Neutrophil (primary cell): ENCODE results near the gene GALNT8.
"Not testable (repeated sequence)": the region's sequence is repeated elsewhere in the genome, so short reads cannot be mapped to it uniquely, and the experiment has no call there.

ENCODE experiments used
- H3K27ac ChIP-seq: fragments of 200-600 bp; sonication (generic); 2 replicates; pipeline ENCODE4 v1.5.1; 2016; ENCODE audit warnings: mild to moderate bottlenecking, moderate library complexity
- H3K27me3 ChIP-seq: fragments of 200-600 bp; sonication (generic); 2 replicates; pipeline ENCODE4 v1.6.0; 2016; ENCODE audit warnings: mild to moderate bottlenecking
- H3K36me3 ChIP-seq: fragments of 200-600 bp; sonication (generic); 2 replicates; pipeline ENCODE4 v1.5.1; 2017
- H3K4me1 ChIP-seq, 2 experiments: fragments of 200-600 bp in 1 of 2; sonication (generic) in 1 of 2; 1 replicate in 1 of 2; 2 replicates in 1 of 2; pipeline versions ENCODE4 v1.5.1 to v1.6.1; 2013 to 2016; ENCODE audit warnings: low read depth in 1 of 2, low read length in 1 of 2, mild to moderate bottlenecking in 1 of 2, moderate library complexity in 1 of 2; ENCODE audit not compliant: control insufficient read depth in 1 of 2, insufficient read depth in 1 of 2
- H3K4me3 ChIP-seq, 2 experiments: fragments of 200-600 bp in 1 of 2; sonication (generic) in 1 of 2; 1 replicate in 1 of 2; 2 replicates in 1 of 2; pipeline ENCODE4 v1.5.1; 2013 to 2016; ENCODE audit warnings: low read depth in 1 of 2, low read length in 1 of 2, mild to moderate bottlenecking in 1 of 2, moderate library complexity in 1 of 2
- H3K9me3 ChIP-seq: fragments of 200-600 bp; sonication (generic); 2 replicates; pipeline ENCODE4 v1.5.1; 2016
- CTCF ChIP-seq: fragments of 200-600 bp; sonication (generic); IDR thresholded peaks from 2 replicates; pipeline ENCODE4 v1.5.1; 2016; ENCODE audit warnings: antibody characterized with exemption

The GALNT8 gene

GRCh38 chr12:4710113-4710512, 10.1 kb upstream of the GALNT8 start:
- Histone ChIP-seq H3K36me3 (no peaks in the 10 kb centered on the region), H3K9me3 (no peaks in the 10 kb centered on the region), H3K4me1 (peaks cover 13 to 14% of the 10 kb centered on the region in 2 experiments), H3K4me3 (no peak overlapping the region), H3K27ac (no peak overlapping the region), H3K27me3 (peaks cover 59% of the 10 kb centered on the region)
- TF ChIP-seq CTCF, result no peak

DNA sequence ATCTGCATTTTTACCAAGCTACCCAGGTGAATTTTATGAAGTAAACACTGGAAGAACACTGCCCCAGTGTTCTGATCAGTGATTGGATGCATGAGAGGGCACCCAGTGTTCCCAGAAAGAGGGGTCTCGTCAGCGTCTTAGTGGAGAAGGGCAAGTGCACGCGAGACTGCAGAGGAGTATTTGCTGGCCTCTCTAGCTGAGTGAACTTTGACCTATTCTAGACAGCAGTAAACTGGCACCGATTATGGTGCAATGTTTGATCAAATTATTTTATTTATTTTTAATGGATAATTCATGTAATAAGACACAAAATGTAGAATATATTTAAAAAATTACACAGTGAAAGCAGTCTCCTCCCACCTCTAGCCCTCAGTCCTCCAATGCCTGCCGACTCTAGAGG, 5.3 kb upstream of the GALNT8 start:
- Histone ChIP-seq H3K36me3 (no peaks in the 10 kb centered on the region), H3K27ac (no peak overlapping the region), H3K4me1 (peaks cover 4 to 8% of the 10 kb centered on the region in 2 experiments), H3K4me3 (no peak overlapping the region), H3K27me3 (peaks cover 43% of the 10 kb centered on the region), H3K9me3 (no peaks in the 10 kb centered on the region)
- no peak for TF ChIP-seq CTCF

GRCh38 chr12:4717806-4718205, 2.4 kb upstream of the GALNT8 start:
- H3K9me3 ChIP-seq, result no peaks in the 10 kb centered on the region
- no peak overlapping the region for H3K4me3 ChIP-seq
- TF ChIP-seq CTCF, result no peak
- no peak overlapping the region for H3K27ac ChIP-seq
- no peaks in the 10 kb centered on the region for H3K36me3 ChIP-seq
- H3K27me3 ChIP-seq, result peaks cover 65% of the 10 kb centered on the region
- no peaks in the 10 kb centered on the region for H3K4me1 ChIP-seq

- no peak for TF ChIP-seq CTCF
- peaks cover 59% of the 10 kb centered on the region for H3K27me3 ChIP-seq
- no peak overlapping the region for H3K4me3 ChIP-seq
- no peaks in the 10 kb centered on the region for H3K9me3 ChIP-seq
- no peaks in the 10 kb centered on the region for H3K4me1 ChIP-seq
- no peak overlapping the region for H3K27ac ChIP-seq
- H3K36me3 ChIP-seq, result no peaks in the 10 kb centered on the region
These were observed 416 bp downstream of the GALNT8 start for GRCh38 chr12:4720637-4720995.

DNA sequence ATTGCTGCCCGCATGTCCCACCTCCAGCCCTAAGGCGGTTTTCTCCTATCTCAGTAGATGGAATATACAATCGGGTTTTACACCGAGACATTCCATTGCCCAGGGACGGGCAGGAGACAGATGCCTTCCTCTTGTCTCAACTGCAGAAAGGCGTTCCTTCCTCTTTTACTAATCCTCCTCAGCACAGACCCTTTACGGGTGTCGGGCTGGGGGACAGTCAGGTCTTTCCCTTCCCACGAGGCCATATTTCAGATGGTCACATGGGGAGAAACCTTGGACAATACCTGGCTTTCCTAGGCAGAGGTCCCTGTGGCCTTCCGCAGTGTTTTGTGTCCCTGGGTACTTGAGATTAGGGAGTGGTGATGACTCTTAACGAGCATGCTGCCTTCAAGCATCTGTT, 1.4 kb downstream of the GALNT8 start:
- not testable (repeated sequence) for H3K27ac ChIP-seq, H3K4me3 ChIP-seq, H3K36me3 ChIP-seq, H3K4me1 ChIP-seq, H3K9me3 ChIP-seq
- peaks cover 59% of the 10 kb centered on the region for H3K27me3 ChIP-seq

DNA sequence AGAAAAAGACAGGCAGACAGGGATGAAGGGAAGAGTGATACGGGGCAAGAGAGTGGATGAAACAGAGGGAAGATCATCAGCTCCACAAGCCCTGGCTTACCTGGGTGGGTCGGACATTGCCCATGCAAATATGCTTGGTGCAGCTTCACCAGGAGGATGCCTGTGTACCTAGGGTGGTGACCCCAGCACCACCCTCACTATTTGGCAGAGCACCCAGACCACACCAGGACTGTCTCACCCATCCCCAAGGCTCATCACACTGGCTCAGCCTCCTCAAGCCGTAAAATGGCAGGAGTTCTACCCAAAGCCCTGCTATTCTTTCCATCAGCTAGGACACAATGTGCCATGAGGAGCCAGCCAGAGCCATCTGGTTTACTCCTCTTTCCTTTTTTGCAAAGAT, 3.0 kb downstream of the GALNT8 start:
- Histone ChIP-seq H3K27ac (no peak overlapping the region), H3K4me1 (no peaks in the 10 kb centered on the region), H3K27me3 (peaks cover 59% of the 10 kb centered on the region), H3K9me3 (no peaks in the 10 kb centered on the region), H3K36me3 (no peaks in the 10 kb centered on the region), H3K4me3 (no peak overlapping the region)
- no peak for TF ChIP-seq CTCF
